Medulla oblongata (tissue), 1 donor: ENCODE measurements around the gene CELSR2.
A peak's percentile ranks its signal among the peaks of the same experiment; 100 is the strongest.
"Not testable (repeated sequence)": the region's sequence is repeated elsewhere in the genome, so short reads cannot be mapped to it uniquely, and the experiment has no call there.

Experiments
- DNase-seq: peaks from one replicate; pipeline ENCODE4 v3.0.0-alpha.2; 2015; ENCODE audit errors: extremely low spot score

CELSR2 gene

DNA sequence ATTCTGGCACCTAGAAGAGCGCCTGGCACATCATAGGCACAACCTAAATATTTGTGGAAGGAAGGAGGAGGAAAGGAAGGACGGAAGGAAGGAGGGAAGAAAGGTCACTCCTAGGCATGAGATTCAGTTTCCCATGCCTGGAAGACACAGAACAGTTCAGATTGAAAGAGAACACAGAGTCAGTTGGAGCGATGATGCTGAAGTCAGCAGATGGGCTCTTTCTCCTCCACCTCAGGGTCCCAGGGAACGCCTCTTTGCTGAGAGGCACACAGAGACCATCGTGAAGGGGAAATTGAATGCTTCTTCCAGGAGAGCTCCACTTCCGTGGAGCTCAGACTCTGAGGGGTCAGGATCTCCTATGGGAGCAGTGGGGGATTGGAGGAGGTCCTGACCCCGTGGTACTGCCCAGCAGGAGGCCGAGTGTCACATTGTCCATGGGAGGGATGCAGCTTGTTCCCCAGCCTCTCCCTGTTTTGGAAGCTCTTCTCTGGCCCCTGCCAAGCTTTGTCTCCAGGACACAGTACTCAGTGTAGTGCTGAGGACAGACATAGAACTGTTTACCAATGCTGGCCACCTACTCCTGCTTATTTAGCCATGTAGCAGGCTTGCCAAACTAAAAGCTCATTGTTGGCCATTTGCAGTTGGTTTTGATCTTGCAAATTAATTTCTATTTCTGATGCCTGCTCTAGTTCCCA lies 55.0 kb downstream of the CELSR2 start:
- peak; percentile 92 for DNase-seq

DNA sequence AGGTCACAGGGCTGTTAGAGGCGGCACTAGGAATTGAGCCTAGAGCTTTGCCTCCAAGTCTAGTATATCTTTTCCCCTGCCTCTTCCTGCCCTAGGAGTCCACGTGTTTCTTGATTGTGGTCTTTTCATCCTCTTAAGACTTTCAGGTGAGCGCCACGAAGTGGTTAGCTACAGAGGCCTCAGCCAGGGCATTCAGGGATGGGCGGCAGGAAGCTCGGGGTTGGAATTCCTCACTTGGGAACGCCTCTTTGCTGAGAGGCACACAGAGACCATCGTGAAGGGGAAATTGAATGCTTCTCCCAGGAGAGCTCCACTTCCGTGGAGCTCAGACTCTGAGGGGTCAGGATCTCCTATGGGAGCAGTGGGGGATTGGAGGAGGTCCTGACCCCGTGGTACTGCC lies 56.7 kb downstream of the CELSR2 start:
- DNase-seq = not testable (repeated sequence)

DNA sequence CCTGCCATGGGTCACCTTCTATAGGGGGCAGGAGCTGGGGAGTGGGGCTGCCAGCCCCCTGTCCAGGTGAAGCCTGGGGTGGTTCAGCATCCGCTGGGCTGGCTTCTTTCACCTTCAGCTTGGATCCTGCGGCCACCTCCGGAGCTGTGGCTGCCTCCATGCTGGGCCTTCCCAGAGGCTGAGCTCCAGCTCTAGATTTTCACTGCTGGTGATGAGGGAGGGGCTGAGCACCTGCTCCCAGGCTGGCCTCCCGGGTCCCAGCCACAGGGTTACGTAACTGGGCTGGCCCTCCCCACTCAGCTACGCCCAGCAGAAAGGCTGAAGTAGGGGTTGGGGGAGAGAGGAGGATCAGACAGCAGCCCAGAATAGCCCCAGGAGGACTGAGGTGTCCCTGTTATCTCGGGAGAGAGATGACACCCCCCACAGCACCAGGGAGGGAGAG lies 57.5 kb downstream of the CELSR2 start, which contains the start of gene MYBPHL:
Gene MYBPHL (minus strand): TSS at position 180 of the 442 bp plus-strand sequence. CDS start 20 bp downstream, at position 160.
- no peak for DNase-seq

DNA sequence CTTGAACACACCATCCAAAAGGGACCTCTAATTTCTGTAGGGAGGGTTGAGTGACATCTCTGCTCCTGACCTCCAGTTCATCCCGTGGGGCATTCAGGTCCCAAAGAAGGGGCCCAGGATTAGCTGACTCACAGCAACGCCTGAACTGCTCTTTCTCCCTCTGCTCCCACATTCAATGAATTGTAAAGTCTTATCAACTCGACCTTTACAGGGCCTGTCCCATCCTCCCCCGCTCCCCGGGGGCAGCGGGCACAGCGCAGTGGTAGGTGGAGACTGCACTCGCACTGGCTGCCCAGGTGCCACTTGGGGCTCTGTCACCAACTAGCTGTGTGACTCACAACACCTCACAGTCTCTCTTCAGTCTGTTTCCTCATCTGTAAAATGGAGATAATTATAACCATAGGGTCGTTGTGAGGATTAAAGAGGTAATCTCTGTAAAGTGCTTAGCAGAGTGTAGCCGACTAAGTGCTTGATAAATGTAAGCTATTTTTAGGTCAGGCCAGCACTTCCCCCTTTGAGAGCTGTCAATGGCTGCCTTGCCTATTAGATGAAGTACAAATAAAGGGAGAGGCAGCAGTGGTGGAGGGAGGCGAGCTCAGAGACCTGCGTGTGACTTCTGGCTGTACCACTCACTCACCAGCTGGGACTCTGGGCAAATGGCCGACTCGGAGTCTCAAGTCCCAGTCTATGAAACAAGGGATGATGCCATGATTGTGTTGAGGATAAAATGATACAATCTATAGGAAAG lies 58.1 kb downstream of the CELSR2 start:
- DNase-seq = peak; percentile 74

DNA sequence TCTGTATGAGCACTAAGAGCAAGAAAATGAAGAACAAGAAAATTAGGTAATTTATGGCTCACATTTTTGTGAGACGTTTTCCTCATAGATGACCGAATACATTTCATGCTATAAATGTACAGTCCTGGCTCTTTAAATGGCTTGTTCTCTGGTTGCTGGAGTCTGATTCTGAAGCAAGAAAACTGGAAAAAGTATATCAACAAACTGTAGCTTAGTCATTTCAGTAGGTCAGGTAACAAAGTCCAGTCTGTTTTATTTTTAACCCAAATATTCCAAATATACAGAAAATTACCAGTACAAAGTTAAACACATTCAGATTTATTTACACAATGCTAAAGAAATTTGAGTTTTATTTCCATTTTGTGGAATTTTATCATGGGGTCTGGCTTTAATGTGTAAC lies 60.0 kb downstream of the CELSR2 start:
- no peak for DNase-seq

DNA sequence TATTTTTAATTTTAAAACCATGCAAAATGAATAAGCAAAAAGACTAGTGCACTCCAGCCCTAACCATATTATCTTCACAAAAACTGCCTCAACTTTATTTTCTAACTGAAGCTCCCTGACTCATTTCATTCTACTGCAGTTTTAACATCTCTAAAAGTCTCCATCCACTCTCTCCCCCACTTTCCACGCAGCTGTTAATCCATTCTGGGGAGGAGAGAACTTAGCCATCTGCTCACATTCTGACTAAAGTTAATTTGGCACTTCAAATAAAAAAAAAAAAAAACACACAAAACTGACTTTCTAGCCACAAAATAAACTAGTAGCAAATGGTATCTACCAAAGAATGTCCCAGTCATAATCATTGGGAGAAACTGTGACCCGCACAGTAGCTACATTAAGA lies 62.9 kb downstream of the CELSR2 start:
- no peak for DNase-seq

DNA sequence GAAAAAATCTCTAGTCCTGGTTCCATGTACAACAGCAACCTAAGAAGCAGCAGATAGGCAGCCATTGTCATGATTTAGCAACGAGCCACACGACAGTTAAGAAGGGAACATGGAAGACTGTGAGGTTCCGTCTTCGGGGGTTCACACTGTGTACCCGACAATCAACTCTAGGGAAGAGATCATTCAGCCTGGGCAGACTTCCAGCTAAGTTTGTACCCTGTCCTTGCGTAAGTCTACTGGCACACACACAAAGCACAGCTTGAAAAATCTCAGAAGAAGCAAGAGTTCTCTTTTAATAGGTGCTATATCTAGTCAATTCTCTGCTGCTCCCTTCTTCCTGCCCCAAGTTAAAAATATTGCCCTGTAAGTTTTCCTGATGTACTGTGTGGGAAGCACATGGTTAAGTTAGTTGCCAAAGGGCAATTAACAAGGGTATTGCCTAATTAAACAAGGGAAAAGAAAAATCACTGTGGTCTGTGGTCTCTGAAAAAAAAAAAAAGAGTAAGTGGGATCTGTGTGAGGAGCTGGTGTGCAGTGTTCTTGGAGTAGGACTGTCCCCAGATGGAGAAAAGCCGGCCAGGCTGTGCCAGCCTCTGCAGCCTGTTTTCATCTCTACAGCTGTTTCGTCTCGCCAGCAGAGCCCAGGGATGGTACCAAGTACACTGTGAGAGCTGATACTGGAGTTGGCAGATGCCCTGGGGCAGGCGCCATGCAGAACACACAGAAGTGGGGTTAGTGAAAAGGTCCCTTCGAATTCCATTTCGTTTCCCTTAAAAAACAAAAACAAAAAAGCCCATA lies 63.8 kb downstream of the CELSR2 start:
- DNase-seq = peak; percentile 92

DNA sequence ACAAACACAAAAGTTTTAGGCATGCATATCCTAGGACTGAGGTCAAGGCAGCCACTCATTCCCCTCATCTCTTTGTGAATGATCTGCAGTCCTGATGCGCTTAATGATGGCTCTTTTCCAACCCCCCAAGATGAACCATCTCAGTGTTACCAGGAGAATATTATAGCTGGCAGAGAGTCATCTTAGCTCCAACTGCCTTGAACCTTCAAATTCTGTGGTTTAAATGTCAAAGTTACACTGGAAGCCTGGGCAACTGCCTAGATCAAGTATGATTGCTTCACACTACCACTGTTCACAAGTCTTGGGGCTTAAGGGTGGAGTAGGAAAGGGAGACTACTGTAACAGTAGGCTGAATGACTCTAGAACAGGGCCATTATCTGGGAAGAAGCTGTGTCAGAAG lies 65.5 kb downstream of the CELSR2 start:
- DNase-seq = no peak

DNA sequence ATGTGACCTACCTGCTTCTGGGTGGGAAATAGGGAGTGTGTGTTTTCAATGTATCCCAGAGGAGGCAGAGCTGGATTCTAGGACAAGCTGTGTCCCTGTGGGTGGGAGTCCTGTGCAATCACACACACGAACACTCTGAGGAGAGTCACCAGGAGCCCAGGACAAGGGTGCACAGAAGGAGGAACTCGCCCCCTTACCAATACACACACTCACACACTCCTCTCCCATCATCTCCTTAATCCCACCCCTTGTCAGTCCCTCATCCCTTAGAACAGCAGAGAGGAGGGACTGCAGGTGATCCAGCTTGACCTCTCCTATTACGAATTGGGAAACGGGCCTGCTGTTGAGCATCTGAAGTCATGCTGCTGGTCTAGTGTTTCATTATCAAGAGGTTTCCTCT lies 65.9 kb downstream of the CELSR2 start:
- DNase-seq = no peak

DNA sequence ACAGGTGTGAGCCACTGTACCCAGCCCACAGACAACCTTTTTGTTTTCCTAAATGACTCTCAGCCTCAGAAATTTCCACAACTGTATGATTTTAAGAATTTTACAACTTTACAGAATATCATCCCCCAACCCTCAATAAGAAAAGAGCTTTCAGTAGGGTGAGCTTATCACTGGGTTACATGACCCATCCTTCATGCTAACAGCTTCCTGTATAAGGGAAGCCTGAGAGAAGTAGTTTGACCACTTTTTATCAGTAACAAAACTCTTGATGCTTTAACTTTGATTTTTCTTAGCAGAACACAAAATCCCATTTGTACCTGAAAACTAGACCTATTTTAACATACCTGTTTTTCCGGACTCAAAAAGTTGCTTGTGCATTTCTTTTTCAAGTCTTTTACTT lies 67.2 kb downstream of the CELSR2 start:
- DNase-seq = no peak

DNA sequence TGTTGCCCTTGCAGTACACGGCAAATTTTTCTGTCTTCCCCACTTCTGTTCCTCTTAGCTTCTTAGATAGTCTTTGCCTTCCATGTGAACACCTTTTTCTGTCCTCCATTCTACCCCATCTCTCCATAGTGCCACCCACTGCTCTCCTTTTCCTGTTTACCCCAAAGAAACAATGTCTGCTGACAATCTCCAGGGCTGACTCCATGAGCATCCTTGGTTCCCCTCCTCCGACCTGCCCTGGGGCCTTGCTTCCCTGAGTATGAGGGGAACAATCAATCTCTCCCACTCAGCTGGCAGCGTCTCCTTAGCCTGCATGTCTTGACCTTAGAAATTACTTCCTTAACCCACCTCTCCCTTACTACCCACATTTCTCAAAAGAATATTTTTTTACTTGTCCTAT lies 69.8 kb downstream of the CELSR2 start:
- no peak for DNase-seq

DNA sequence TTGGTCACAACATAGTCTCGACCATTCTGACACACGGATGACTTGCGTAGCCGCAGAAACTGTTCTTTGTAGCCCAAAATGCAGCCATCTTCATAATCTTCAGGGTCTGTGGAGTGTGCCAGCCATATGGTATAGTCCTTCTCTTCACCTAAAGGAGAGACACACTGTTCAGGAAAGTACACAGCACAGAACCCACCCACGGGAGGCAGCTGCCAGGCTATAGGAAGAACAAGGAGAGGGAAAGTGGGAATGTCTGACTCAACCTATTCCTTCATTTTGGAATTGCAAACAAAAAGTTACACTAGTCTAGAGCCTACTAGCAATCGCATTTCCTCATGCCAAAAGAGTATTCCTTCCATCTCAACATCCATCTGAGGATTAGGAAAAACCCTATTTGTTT lies 73.6 kb downstream of the CELSR2 start:
- DNase-seq = no peak
